ENCODE results near the gene FAM98B.
A peak's percentile ranks its signal among the peaks of the same experiment; 100 is the strongest.

FAM98B gene

DNA sequence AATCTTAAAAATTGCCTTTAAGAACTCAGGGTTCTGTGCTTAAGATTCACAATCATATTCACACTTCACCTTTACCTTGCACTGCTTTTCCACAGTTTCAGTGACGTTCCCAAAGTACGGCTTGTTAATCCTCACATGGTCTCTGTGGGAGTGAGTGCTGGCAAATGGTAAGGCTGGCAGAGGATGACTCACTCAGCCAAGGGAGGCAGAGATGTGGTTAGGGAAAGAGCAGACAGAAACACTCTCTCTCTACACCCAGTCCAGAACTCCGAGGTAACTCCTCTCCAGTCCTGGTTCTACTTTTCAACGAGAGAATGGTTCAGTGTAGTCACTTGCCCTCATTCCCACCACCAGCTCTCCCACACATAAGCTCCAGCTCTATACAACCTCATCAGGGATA, 77.6 kb downstream of the FAM98B start:
- POLR2A ChIA-PET, result interaction anchor here (1.2 kb wide), 1 partner anchor 41 kb away, joined by 3 read pairs; no protein-coding TSS in a partner anchor
- no peak for DNase-seq (ENCODE audit: low read depth, low spot score)
- CTCF ChIA-PET, result interaction anchor here (0.9 to 2.9 kb wide), 2 partner anchors 32 to 158 kb away, joined by 3 to 15 read pairs; partner anchors contain the start of gene RASGRP1
- H3K4me3 ChIP-seq (ENCODE audit: low read depth, low read length), result peak overlapping the region; percentile 23; the same call in 1 of the 2 replicates
- TF ChIP-seq, protein P1, sequence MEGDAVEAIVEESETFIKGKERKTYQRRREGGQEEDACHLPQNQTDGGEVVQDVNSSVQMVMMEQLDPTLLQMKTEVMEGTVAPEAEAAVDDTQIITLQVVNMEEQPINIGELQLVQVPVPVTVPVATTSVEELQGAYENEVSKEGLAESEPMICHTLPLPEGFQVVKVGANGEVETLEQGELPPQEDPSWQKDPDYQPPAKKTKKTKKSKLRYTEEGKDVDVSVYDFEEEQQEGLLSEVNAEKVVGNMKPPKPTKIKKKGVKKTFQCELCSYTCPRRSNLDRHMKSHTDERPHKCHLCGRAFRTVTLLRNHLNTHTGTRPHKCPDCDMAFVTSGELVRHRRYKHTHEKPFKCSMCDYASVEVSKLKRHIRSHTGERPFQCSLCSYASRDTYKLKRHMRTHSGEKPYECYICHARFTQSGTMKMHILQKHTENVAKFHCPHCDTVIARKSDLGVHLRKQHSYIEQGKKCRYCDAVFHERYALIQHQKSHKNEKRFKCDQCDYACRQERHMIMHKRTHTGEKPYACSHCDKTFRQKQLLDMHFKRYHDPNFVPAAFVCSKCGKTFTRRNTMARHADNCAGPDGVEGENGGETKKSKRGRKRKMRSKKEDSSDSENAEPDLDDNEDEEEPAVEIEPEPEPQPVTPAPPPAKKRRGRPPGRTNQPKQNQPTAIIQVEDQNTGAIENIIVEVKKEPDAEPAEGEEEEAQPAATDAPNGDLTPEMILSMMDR (IDR thresholded peaks at IDR 0.05; ENCODE audit: insufficient read depth, low read length, missing control alignments), result no peak

DNA sequence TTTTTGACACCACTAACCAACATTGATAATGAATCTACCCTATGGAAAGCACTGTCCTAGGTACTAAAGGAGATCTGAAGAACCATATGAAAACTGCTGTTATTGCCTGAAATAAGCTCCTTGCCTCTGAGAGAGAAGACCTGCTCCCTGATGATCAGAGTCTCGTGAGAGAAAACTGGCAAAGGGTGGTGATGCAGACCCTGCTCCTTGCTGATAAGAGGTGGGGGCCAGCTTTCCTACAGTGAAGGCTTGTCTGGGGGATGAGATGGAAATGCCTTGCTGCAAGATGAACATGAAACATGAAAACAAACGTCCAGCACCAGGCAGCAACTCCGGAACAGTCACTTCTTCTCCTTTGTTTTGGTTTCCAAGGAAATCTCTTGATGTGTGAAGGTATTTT, 78.8 kb downstream of the FAM98B start:
- no peak overlapping the region for H3K4me3 ChIP-seq (ENCODE audit: low read depth, low read length)
- no peak for DNase-seq (ENCODE audit: low read depth, low spot score)
- ChIA-PET POLR2A (interaction anchor here (1.2 kb wide), 1 partner anchor 42 kb away, joined by 3 read pairs; no protein-coding TSS in a partner anchor), CTCF (interaction anchor here (3.2 to 4.5 kb wide), 2 partner anchors 11 to 31 kb away, joined by 13 to 20 read pairs; partner anchors contain the start of gene RASGRP1)
- TF ChIP-seq, protein P1 (IDR thresholded peaks at IDR 0.05; ENCODE audit: insufficient read depth, low read length, missing control alignments), result no peak

DNA sequence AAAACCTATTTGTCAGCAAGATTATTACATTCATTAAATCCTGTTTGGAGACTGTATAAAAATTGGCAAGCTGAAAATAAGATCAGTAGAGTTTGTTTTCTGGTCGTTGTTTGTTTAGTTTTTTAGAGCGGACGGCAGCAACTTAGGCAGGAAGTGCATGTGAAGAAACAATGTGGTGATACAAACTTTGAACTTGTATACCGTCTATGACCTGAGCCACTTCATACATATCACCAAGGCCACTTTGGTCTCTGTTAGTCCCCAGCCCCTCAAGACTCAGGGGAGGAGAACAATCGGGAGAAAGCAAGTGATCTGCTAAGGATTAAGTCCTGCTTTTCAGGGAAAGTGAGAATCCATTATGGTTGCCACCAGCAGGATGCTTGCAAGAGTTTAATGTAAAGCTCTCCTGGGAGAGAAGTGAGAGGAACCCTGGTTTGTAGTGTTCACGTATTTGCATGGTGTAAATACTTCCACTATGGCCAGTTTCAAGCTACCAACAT, 79.5 kb downstream of the FAM98B start:
- no peak for DNase-seq (ENCODE audit: low read depth, low spot score)
- TF ChIP-seq, protein P1 (IDR thresholded peaks at IDR 0.05; ENCODE audit: insufficient read depth, low read length, missing control alignments), result no peak
- ChIA-PET CTCF (interaction anchor here (0.5 to 4.5 kb wide), 5 partner anchors 11 to 30 kb away, joined by 3 to 20 read pairs (median 4); partner anchors contain the start of gene RASGRP1), POLR2A (no interaction called here)
- H3K4me3 ChIP-seq (ENCODE audit: low read depth, low read length), result no peak overlapping the region

DNA sequence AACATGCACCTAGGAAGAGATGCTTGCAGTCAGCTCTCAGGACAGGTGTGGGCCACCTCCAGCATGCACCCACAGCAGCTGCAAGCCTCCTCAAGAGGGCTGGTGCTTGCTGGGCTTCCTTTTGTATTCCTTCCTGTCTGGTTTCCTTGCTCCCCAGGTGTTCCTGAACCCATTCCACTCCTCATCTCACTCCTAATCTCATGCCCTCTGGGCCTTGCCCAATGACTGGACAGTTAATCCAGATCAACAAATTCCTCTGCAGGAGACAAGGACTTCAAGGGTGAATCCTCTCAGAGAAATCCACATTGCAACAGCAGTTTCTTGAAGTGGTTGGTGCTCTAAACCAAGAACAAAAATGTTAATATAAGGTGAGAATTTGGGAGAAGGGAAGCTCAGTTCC, 80.0 kb downstream of the FAM98B start:
- H3K4me3 ChIP-seq (ENCODE audit: low read depth, low read length), result no peak overlapping the region
- ChIA-PET POLR2A (no interaction called here), CTCF (interaction anchor here (1.2 to 4.5 kb wide), 4 partner anchors 11 to 29 kb away, joined by 3 to 20 read pairs (median 8); partner anchors contain the start of gene RASGRP1)
- no peak for DNase-seq (ENCODE audit: low read depth, low spot score)
- TF ChIP-seq, protein P1 (IDR thresholded peaks at IDR 0.05; ENCODE audit: insufficient read depth, low read length, missing control alignments), result no peak

DNA sequence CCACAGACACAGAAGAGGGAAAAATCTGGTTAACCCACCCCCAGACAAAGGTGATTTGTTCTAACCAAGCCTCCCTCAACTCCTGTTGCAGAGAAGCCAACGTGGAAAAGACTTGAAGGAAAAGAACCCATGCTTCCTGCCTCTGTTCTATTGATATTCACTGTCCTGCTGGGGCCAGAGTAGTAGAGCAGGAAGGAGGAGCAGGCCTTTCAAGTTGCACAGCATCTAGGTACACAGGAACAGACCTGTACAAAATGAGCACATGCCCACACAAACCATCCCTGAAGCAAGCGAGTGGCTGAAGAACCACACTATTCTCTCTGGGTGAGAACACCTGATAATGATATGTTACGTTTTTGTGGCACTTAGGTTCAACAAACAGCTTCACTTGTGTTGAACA, 80.8 kb downstream of the FAM98B start:
- H3K4me3 ChIP-seq (ENCODE audit: low read depth, low read length), result no peak overlapping the region
- ChIA-PET POLR2A (no interaction called here), CTCF (interaction anchor here (0.8 to 4.5 kb wide), 6 partner anchors 10 to 62 kb away, joined by 3 to 20 read pairs (median 4); partner anchors contain the start of gene RASGRP1)
- no peak for DNase-seq (ENCODE audit: low read depth, low spot score)
- TF ChIP-seq, protein P1 (IDR thresholded peaks at IDR 0.05; ENCODE audit: insufficient read depth, low read length, missing control alignments), result no peak

DNA sequence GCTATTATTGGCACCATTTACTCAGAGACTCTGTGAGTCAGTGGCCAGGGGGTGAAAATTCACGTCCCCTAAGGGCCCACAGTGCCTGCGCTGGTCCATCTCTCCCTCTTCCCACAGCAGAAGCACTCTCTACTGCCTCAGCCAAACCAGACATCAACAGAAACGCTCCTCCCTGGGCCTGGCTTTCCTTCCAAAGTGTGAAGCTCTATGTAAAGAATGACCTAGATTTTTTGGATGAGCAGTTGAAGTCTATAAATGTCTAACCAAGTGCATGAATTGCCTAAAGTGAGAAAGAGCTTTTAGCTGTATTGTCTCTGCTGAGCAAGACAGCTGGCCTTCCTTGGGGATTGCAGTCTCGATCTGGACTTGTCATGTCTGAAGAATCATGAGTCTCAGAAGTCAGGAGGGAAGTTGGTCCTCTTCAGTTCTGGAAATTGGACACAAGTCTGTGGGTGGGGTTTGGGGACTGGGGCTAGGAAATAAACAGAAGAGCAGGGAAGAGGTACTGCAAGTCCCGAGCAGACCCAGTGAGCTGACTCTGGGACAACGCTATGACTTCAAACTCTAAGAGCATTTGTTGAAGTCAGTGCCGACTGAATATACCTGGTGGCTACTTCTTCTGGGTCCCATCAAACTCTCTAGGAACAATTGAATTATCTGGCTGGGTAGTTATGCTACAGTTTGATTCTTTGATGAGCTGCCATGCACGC, 81.7 kb downstream of the FAM98B start:
- H3K4me3 ChIP-seq (ENCODE audit: low read depth, low read length), result no peak overlapping the region
- TF ChIP-seq, protein P1 (IDR thresholded peaks at IDR 0.05; ENCODE audit: insufficient read depth, low read length, missing control alignments), result no peak
- POLR2A ChIA-PET, result interaction anchor here (0.9 kb wide), 1 partner anchor 23 kb away, joined by 3 read pairs; no protein-coding TSS in a partner anchor
- CTCF ChIA-PET, result interaction anchor here (0.6 to 4.5 kb wide), 5 partner anchors 14 to 63 kb away, joined by 3 to 20 read pairs (median 4); partner anchors contain the start of gene RASGRP1
- no peak for DNase-seq (ENCODE audit: low read depth, low spot score)
